B cell (primary cell): ENCODE data around the gene PROCA1. TPM values are rescaled to one million over a fixed set of nuclear protein-coding genes. Genes with fewer than 3 reads are reported as not detected.

Experiments
- ATAC-seq: fragments of 200-7000 bp; cut with Tn5 transposase; one replicate; pipeline ENCODE4 v1.10.0; 2021; ENCODE audit warnings: low read depth, mild to moderate bottlenecking, moderate number of reproducible peaks, moderate library complexity
- CTCF ChIA-PET: fragments of 350-600 bp; sonication (Branson Sonifier 250); formaldehyde crosslinking; loops from one replicate; lab custom pipeline; 2021; ENCODE audit warnings: antibody characterized with exemption, inconsistent platforms; lab: Charles Lee
- POLR2A ChIA-PET: fragments of 350-600 bp; sonication (Branson Sonifier 250); formaldehyde crosslinking; loops from one replicate; lab custom pipeline; 2021; ENCODE audit warnings: antibody characterized with exemption; lab: Charles Lee
- DNase-seq: peaks from one replicate; pipeline ENCODE4 v3.0.0; 2013
- H2AFZ ChIP-seq: 2 replicates; pipeline ENCODE4 v1.6.1; 2012; ENCODE audit warnings: mild to moderate bottlenecking, low read depth, low read length; ENCODE audit not compliant: insufficient read depth, poor library complexity, severe bottlenecking
- H3K27ac ChIP-seq, 2 donors: 1 replicate in 1 of 2; 2 replicates in 1 of 2; pipeline ENCODE4 v1.5.1; 2012 to 2013; ENCODE audit warnings: low read length in 2 of 2, mild to moderate bottlenecking in 2 of 2, moderate library complexity in 1 of 2
- H3K27me3 ChIP-seq, 4 experiments: fragments of 200-600 bp in 1 of 4; sonication (generic) in 1 of 4; replicated peaks in 1 of 4; 1 replicate in 2 of 4; 2 replicates in 2 of 4; pipeline versions ENCODE4 v1.6.1 to v1.7.0; 2013 to 2016; ENCODE audit warnings: low read length in 3 of 4, mild to moderate bottlenecking in 2 of 4, mixed read lengths in 1 of 4, moderate library complexity in 1 of 4; ENCODE audit not compliant: insufficient read depth in 4 of 4, control insufficient read depth in 3 of 4; ENCODE audit errors: control extremely low read depth in 1 of 4
- H3K36me3 ChIP-seq, 2 experiments: replicated peaks in 1 of 2; 1 replicate in 1 of 2; 2 replicates in 1 of 2; pipeline versions ENCODE4 v1.6.1 to v1.7.1; 2013; ENCODE audit warnings: low read length in 1 of 2; ENCODE audit not compliant: insufficient read depth in 2 of 2, control insufficient read depth in 1 of 2; ENCODE audit errors: control extremely low read depth in 1 of 2, extremely low read depth in 1 of 2
- H3K4me1 ChIP-seq, 2 donors: fragments of 200-600 bp in 1 of 2; sonication (generic) in 1 of 2; 1 replicate in 1 of 2; 2 replicates in 1 of 2; pipeline versions ENCODE4 v1.5.1 to v1.6.1; 2013 to 2017; ENCODE audit warnings: low read length in 2 of 2; ENCODE audit not compliant: control insufficient read depth in 2 of 2, insufficient read depth in 2 of 2
- H3K4me2 ChIP-seq: replicated peaks from 2 replicates; pipeline ENCODE3; 2012; ENCODE audit warnings: mild to moderate bottlenecking, low read depth, low read length; ENCODE audit not compliant: poor library complexity, severe bottlenecking
- H3K4me3 ChIP-seq, 5 experiments: fragments of 200-600 bp in 1 of 5; sonication (generic) in 1 of 5; 1 replicate in 3 of 5; 2 replicates in 2 of 5; pipeline versions ENCODE4 v1.5.1 to v1.7.0; 2011 to 2016; ENCODE audit warnings: low read length in 4 of 5, mild to moderate bottlenecking in 4 of 5, low read depth in 2 of 5, control low read depth in 1 of 5, moderate library complexity in 1 of 5; ENCODE audit not compliant: insufficient read depth in 1 of 5; ENCODE audit errors: control extremely low read depth in 1 of 5, extremely low read depth in 1 of 5
- H3K79me2 ChIP-seq: fragments of 200-600 bp; sonication (generic); one replicate; pipeline ENCODE4 v1.6.0; 2016; ENCODE audit warnings: low read length; ENCODE audit not compliant: control insufficient read depth, insufficient read depth
- H3K9ac ChIP-seq: fragments of 200-600 bp; sonication (generic); 2 replicates; pipeline ENCODE4 v1.6.1; 2017; ENCODE audit warnings: mild to moderate bottlenecking, low read length, moderate library complexity
- H3K9me3 ChIP-seq, 3 donors: one replicate each; pipeline versions ENCODE4 v1.6.1 to v1.7.1; 2013; ENCODE audit warnings: low read length in 2 of 3; ENCODE audit not compliant: control insufficient read depth in 2 of 3, insufficient read depth in 1 of 3; ENCODE audit errors: control extremely low read depth in 1 of 3
- H4K20me1 ChIP-seq: 2 replicates; pipeline ENCODE4 v1.6.0; 2012; ENCODE audit warnings: mild to moderate bottlenecking, low read length; ENCODE audit not compliant: insufficient read depth, control insufficient read depth, poor library complexity, severe bottlenecking
- H3K27ac Mint-ChIP-seq: one replicate; pipeline ENCODE4 v1.8.0; 2021; ENCODE audit warnings: mixed read lengths
- H3K27me3 Mint-ChIP-seq: one replicate; pipeline ENCODE4 v1.8.0; 2021; ENCODE audit warnings: mixed read lengths
- H3K4me1 Mint-ChIP-seq: one replicate; pipeline ENCODE4 v1.8.0; 2021; ENCODE audit warnings: mixed read lengths
- H3K4me3 Mint-ChIP-seq: one replicate; pipeline ENCODE4 v1.8.0; 2021; ENCODE audit warnings: mixed read lengths
- H3K9me3 Mint-ChIP-seq: one replicate; pipeline ENCODE4 v1.8.0; 2022; ENCODE audit warnings: mixed read lengths; ENCODE audit not compliant: insufficient read depth
- EZH2 ChIP-seq: IDR thresholded peaks from 2 replicates; pipeline ENCODE4 v1.6.1; 2012; ENCODE audit warnings: borderline replicate concordance, low read depth, mild to moderate bottlenecking, moderate library complexity, low read length; ENCODE audit not compliant: insufficient read depth, poor library complexity, severe bottlenecking
- whole genome bisulfite sequencing: methylation state at CpG from one replicate; pipeline ENCODE4 v1.1.5; 2013; ENCODE audit warnings: missing lambda C conversion rate; ENCODE audit not compliant: insufficient coverage; 5-methylcytosine and 5-hydroxymethylcytosine counted together
- intact Hi-C: fragments of 100-400 bp; cut with micrococcal nuclease; formaldehyde crosslinking; loops from one replicate; pipeline ENCODE4 v1.10.0; 2022
- polyA plus RNA-seq: library from polyadenylated mRNA; depleted of rRNA; stranded (reverse); fragments of >200 nt; gene quantifications from 2 replicates; pipeline ENCODE4 v1.2.3, GENCODE V29; 2012
- total RNA-seq, 2 donors: library from RNA; stranded (reverse); fragments of 120-200 nt in 1 of 2; gene quantifications; 1 replicate in 1 of 2; 2 replicates in 1 of 2; pipeline versions ENCODE4 v1.2.3 to v1.2.4, GENCODE V29; 2013 to 2022
- TF ChIP-seq, protein P1 (sequence below): fragments of 200-600 bp; IDR thresholded peaks from one replicate; pipeline ENCODE4 v1.8.0; 2022; ENCODE audit warnings: antibody characterized with exemption, mild to moderate bottlenecking

PROCA1 gene
- total and polyA plus RNA-seq, 2 donors (not counting 1 experiment from before 2014, with no cell fraction given), result 7.4 to 26.8 TPM

GRCh38 chr17:28719021-28719433 is 7.3 kb upstream of the PROCA1 start:
- 45% methylated on average over 14 of the region's 18 CpGs for whole genome bisulfite sequencing
- CTCF ChIA-PET, result interaction anchor here (0.6 to 15.9 kb wide), 12 partner anchors 8 to 233 kb away, joined by 3 to 1020 read pairs (median 4); partner anchors contain the start of genes FAM222B, PHF12, PROCA1 and TRAF4

More at GRCh38 chr17:28719021-28719433, 7.3 kb upstream of the PROCA1 start:
- Mint-ChIP-seq H3K27me3 (no peaks in the 10 kb centered on the region), H3K9me3 (no peaks in the 10 kb centered on the region), H3K27ac (peak overlapping the region; percentile 97), H3K4me1 (peaks cover 52% of the 10 kb centered on the region), H3K4me3 (peak overlapping the region; percentile 99)
- peak overlapping the region; percentile 83 for H3K4me2 ChIP-seq
- H3K79me2 ChIP-seq, result peaks cover 27% of the 10 kb centered on the region
- intact Hi-C loops, result loop anchor here (1.0 to 10.0 kb wide), 10 partner anchors 8 to 573 kb away; partner anchors contain the start of genes ALDOC, BLTP2, ERAL1 and NEK8
- peak overlapping the region; percentile 77 to 81 for H3K27ac ChIP-seq
- H3K27me3 ChIP-seq, result peaks cover 0 to 8% (median 2%) of the 10 kb centered on the region in 4 experiments
- H4K20me1 ChIP-seq, result peaks cover 38% of the 10 kb centered on the region
- no peak for ATAC-seq
- TF ChIP-seq, protein P1, sequence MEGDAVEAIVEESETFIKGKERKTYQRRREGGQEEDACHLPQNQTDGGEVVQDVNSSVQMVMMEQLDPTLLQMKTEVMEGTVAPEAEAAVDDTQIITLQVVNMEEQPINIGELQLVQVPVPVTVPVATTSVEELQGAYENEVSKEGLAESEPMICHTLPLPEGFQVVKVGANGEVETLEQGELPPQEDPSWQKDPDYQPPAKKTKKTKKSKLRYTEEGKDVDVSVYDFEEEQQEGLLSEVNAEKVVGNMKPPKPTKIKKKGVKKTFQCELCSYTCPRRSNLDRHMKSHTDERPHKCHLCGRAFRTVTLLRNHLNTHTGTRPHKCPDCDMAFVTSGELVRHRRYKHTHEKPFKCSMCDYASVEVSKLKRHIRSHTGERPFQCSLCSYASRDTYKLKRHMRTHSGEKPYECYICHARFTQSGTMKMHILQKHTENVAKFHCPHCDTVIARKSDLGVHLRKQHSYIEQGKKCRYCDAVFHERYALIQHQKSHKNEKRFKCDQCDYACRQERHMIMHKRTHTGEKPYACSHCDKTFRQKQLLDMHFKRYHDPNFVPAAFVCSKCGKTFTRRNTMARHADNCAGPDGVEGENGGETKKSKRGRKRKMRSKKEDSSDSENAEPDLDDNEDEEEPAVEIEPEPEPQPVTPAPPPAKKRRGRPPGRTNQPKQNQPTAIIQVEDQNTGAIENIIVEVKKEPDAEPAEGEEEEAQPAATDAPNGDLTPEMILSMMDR, result no peak
- no peak for TF ChIP-seq EZH2
- peaks cover 47 to 62% of the 10 kb centered on the region in 2 donors for H3K4me1 ChIP-seq
- peak overlapping the region; percentile 77 for H2AFZ ChIP-seq
- POLR2A ChIA-PET, result interaction anchor here (0.7 to 2.5 kb wide), 17 partner anchors 8 to 233 kb away, joined by 3 to 38 read pairs (median 5); partner anchors contain the start of genes BLTP2, FAM222B, NEK8 and PHF12
- H3K9ac ChIP-seq, result peak overlapping the region; percentile 86
- H3K36me3 ChIP-seq, result peaks cover 0 to 32% of the 10 kb centered on the region in 2 experiments
- H3K9me3 ChIP-seq, result no peaks in the 10 kb centered on the region
- DNase-seq, result no peak
- peak overlapping the region; percentile 64 to 98 (median 97) for H3K4me3 ChIP-seq
